ENCODE measurements around the gene FEM1A.
"Not testable (repeated sequence)": the region's sequence is repeated elsewhere in the genome, so short reads cannot be mapped to it uniquely, and the experiment has no call there.

FEM1A gene, protein sequence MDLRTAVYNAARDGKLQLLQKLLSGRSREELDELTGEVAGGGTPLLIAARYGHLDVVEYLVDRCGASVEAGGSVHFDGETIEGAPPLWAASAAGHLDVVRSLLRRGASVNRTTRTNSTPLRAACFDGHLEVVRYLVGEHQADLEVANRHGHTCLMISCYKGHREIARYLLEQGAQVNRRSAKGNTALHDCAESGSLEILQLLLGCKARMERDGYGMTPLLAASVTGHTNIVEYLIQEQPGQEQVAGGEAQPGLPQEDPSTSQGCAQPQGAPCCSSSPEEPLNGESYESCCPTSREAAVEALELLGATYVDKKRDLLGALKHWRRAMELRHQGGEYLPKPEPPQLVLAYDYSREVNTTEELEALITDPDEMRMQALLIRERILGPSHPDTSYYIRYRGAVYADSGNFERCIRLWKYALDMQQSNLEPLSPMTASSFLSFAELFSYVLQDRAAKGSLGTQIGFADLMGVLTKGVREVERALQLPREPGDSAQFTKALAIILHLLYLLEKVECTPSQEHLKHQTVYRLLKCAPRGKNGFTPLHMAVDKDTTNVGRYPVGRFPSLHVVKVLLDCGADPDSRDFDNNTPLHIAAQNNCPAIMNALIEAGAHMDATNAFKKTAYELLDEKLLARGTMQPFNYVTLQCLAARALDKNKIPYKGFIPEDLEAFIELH

DNA sequence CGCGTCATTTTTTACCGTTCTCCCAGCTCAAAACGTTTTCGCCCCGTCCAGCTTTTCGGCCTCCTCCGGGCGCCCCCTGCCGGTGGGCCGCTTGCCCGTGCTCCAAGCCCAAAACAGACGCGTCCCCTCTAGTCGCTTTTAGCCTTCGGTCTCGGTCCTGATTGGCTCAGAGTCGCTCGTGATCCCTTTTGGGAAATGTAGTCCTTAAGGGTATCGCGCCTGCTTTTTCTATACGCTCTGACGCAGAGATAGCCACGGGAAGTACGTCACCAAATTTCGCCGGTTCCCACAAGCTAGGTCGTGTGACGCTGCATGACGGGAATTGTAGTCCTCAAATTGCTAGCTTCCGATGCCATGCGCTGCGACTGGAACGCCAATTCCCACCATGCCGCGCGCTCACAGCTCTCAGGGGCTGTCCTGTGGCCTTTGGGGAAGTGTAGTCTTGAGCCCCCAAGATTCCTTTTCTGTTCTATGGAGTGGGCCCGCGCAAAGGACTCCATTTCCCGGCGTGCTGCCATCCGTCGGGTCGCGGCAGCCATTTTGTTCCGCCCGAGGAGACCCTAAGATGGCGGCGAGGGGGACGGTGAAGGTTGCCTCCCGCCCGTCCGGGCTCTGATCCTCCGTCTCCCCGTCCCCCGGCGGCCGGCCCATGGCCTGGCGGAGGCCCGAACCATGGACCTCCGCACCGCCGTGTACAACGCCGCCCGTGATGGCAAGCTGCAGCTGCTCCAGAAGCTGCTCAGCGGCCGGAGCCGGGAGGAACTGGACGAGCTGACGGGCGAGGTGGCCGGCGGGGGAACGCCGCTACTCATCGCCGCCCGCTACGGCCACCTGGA lies at the start of gene FEM1A:
Gene FEM1A, plus strand, starts transcription at position 552 of the 836 bp plus-strand sequence. Its CDS starts 121 bp downstream, at position 673.
- DNase-seq, result peak; percentile 99

DNA sequence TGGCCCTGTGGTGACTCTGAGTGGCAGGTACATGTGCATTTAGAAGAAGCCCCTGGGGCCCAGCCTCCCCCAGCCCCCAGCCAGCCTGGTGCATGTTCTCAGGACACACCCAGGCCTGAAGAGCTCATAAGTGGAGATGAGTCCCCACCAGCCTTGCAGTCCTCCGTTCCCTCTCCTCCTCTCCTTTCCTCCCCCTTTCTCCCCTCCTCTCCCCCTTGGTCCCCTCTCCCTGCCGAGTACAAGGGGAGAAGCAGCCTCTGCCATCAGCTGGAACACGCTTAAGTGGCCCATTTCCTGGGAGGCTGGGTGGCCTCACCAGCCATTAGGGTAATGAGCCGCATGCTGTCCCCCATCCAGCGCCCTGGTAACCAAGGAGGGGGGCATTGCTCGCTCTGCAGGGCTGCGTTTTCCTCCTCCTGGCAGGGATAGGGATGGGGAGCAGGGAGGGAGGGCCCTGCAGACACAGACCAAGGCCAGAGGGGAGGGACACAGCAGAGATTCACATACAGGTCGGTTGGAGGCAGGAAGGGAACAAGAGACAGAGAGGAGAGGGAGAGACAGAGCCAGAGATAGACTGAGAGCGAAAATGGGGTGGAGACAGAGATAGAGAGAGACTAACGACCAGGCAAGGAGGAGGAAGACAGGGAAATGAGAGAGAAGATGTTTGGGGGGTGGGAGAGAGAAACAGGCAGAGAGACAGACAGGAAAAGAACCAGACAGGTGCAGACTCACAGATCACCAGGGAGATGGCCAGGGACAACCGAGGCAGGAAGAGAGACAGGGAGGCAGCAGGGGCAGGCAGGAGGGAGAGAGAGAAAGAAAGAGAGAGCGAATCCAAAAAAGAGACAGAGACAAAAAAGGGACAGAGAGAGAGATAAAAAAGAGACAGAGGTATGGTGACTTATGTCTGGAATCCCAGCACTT lies 48.5 kb upstream of the FEM1A start:
- DNase-seq, result no peak

DNA sequence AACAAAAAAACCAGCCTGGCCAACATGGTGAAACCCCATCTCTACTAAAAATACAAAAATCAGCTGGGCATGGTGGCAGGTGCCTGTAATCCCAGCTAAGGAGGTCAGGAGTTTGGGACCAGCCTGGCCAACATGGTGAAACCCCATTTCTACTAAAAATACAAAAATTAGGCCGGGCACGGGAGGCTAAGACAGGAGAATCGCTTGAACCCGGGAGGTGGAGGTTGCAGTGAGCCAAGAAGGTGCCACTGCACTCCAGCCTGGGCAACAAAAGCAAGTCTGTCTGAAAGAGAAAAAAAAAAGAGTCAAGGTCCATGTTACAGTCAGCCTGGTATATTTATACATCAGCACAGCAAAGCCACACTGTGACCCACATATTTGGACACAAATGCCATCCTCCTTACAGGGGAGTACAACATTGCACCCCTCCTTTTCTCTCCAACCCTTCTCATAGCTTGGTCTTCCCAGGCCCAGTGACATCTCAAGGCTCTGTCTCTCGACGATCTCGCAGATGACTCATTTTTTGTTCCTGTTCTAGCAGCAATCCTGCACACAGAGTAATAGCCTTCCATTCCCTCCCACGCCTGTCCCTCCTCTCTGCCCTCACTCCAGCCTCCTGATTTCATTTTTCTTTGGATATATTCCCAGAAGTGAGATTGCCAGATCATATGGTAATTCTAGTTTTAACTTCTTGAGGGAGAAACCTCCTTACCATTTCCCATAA lies 46.9 kb upstream of the FEM1A start:
- DNase-seq, result no peak

DNA sequence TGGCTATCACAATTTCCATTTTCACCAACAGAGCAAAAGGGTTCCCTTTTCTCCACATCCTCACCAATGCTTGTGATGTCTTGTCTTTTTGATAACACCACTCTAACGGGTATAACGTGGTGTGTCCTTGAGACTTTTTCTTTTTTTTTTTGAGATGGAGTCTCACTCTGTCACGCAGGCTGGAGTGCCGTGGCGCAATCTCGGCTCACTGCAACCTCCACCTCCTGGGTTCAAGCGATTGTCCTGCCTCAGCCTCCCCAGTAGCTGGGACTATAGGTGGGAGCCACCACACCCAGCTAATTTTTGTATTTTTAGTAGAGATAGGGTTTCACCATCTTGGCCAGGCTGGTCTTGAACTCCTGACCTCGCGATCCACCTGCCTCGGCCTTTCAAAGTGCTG lies 46.4 kb upstream of the FEM1A start:
- not testable (repeated sequence) for DNase-seq

DNA sequence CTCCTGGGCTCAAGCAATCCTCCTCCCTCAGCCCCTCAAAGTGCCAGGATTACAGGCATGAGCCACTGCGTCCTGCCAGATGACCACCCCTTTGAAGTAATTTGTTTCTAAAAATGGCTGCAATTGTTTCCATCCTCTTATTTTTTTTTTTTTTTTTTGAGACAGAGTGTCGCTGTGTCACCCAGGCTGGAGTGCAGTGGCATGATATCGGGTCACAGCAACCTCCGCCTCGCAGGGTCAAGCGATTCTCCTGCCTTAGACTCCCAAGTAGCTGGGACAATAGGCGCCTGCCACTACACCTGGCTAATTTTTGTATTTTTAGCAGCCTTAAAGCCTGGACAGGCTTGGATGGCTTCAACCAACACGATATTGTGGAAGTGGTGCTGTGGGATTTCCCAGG lies 45.5 kb upstream of the FEM1A start:
- DNase-seq, result no peak

DNA sequence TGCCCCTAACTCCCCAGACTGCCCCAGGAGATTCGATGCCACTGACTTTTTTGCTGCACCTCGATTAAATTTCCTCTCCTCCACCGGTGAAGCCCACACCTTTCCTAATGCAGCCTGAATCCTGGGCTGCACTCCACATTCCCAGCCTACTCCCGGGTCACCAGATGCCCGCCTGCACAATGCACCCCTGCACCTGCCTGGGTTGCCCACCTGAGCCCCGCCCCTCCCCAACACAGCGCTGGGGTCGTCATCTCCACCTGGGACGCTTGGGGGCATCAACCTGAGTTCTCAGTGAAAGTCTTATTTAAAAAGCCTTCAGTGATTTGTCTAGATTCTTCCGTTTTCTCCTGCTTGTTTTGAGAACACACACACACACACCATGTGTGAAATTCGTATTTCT lies 43.3 kb upstream of the FEM1A start:
- no peak for DNase-seq

DNA sequence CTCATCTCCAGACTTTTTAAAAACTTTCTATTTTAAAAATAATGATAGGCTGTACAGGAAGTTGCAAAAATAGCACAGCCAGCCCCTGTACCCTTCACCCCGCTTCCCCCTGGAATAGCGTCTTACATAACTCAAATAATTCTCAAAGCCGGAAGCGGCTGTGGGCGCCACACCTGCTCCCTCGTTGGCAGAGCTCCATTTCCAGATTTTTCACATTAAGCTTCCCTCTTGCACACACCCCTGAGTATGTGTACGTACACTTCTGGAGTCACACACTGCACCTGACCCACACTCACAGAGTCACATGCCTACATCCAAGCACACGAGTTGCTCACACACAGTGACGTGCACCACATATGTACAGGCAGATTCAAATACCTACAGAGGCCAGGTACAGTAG lies 42.9 kb upstream of the FEM1A start:
- DNase-seq, result no peak

DNA sequence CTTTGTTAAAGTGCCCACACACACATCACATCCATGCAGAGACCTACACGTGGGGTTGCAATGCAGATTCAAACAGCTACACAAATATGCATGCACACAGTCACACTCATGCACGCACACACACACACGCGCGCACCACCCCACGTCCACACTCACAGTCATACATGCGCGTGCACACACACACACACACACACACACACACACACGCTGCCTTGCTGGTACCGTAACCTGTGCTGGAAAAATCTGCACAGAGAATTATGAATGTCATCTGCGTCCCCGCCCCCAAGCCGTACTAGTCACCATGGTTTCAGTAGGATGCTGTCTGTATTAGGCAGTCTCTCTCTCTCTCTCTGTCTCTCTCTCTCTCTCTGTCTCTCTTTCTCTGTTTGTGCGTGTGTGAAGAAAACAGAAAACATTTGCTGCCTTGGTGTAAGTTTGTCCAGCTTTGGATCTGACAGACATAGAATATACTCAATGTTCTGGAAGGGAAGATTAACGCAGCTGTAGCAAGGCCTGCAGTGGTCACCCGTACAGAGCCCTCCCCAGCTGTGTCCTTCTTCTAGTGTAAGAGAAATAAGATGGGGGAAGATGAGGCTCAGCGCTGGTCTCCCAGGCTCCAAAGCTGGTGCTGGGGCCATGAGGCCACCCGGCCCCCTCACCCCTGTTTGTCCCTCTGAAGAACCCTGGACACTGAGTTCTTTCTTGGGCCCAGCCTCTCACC lies 41.5 kb upstream of the FEM1A start:
- no peak for DNase-seq

DNA sequence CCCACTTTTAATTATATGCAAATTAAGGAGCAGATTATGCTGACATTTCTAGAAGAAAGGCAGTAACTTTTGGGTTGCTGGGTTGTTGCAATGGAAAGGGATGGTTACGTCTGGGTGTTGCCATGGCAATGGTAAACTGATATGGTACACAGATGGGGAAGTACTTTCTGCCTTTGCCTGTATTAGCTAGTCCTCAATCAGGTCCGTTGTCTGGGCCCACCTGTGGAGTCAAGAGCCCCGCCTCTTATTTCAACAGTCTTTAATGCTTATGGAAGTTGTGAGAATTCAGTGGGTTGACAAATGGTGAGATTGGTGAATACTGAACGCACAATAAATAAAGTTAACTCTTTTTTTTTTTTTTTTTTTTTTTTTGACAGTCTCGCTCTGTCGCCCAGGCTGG lies 37.3 kb upstream of the FEM1A start:
- no peak for DNase-seq

DNA sequence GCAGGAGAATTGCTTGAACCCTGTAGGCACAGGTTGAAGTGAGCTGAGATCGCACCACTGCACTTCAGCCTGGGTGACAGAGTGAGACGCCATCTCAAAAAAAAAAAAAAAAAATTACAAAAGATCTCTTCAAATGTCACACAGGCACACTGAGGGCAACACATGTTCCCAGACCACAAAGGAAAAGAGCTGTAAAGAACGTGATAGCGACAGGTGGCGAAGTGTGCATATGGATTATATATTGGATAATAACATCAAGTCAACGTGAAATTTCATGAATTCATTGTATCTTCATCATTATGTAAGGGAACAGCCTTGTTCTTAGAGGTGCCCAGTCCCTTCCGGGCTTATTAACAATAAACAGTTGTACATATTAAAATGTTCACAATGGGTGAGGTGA lies 36.1 kb upstream of the FEM1A start:
- no peak for DNase-seq

DNA sequence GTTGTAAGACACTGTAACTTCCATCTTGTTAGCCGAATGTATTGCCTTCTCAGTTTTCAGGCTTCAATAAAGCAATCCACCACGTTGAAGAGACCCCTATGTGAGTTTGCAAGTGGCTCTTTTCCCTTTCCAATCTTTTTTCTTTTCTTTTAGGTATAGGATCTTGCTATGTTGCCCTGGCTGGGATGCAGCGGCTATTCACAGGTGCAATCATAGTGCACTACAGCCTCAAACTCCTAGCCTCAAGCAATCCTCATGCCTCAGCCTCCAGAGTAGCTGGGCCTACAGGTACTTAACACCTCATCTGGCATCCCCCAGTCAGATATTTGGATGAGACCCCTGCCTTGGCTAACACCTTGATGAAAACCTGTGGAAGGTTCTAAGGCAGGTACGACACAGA lies 33.5 kb upstream of the FEM1A start:
- no peak for DNase-seq

DNA sequence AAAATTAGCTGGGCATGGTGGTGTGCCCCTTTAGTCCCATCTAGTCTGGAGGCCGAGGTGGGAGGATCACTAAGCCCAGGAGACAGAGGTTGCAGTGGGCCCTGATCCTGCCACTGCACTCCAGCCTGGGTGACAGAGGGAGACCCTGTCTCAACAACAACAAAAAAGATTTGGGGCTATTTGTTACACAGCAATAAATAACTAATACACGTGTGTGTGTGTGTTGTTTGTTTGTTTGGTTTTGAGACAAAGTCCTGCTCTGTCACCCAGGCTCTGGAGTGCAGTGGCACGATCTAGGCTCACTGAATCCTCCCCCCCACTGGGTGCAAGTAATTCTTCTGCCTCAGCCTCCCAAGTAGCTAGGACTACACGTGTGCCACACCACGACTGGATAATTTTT lies 32.9 kb upstream of the FEM1A start:
- no peak for DNase-seq

DNA sequence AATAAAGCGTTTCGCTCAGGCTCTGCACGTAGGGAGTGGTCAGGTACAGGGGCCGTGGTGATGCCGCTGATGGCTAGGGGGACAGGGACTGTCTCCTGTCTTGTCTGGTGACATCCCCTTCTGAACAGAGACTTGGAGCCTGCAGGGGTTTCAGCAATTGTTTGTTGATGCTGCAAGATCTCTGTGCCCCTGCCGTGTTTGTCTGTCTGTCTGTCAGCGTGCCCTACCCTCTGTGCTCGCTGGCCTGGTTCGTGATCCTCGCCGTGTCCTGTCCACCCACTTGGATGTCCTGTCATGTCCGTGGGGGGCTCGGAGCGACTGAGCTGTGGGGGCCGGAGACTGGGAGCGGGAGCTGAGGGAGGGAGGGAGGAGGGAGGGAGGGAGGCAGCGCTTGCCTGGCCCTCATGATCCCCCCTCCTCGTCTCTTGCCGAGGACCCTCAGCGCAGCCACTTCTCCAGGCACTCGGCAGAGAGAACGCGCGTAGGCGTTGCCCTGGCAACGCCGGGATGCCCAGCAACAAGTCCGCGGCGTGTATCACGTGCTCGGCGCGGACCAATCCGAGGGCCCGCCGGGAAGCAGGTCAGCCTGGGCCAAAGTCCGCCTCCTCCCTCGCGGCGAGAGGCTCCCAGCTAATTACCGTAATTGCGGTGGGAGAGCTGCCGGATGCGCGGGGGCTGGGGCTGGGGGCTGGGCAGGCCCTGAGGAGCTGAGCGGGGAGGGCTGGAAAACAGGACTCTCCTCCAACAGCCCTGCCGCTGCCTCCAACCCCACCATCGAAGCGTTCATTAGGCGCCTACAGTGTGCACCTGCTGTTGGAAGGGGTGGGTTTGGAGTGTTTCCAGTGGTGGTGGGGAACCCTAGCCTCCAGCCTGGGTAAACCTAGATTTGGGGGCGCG lies 31.9 kb upstream of the FEM1A start:
- DNase-seq, result peak; percentile 75 to 82

DNA sequence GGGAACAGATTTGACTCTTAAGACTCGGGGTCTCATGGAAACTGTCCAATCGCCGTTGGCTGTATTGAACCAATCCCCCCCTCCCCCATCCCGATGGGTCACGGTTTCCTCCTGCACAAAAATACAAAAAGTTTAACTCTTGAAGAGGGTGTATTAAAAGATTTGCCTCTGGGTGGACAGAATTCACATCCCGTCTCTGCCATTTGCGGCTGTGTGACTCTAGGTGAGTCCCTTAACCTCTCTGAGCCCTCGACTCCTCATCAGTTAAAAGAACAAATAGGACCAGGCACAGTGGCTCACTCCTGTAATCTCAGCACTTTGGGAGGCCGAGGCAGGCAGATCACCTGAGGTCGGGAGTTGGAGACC lies 31.3 kb upstream of the FEM1A start:
- DNase-seq, result no peak

DNA sequence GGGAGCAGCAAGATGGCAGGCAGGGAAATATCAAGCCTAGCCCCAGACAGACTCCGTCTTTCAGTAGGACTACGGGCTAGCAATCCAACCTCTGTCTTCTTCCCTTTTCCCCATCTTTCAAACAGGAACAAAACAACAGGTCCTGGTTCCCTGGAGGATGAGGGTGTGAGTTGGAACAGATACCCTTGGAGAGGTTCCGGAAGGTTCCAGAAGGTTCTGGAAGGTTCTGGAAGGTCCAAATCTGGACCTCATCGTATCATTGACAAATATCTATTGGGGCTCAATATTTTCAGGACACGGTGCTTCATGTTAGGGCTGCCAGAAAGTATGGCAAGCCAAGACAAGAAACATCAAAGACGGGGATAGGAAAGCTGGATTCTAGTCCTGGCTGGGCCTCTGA lies 28.5 kb upstream of the FEM1A start:
- no peak for DNase-seq

DNA sequence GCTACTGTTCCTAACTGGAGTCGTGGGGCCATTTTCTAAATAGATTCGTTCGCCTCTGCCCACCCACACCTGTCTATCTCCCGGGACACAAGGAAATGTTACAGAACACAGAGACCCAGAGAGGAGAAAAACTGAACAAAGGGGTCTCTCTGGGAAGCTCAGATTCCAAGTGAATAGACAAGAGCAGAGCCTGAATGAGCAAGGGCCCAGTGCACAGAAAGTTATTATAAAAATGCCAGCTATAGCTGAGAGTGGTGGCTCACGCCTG lies 27.2 kb upstream of the FEM1A start:
- DNase-seq, result no peak

DNA sequence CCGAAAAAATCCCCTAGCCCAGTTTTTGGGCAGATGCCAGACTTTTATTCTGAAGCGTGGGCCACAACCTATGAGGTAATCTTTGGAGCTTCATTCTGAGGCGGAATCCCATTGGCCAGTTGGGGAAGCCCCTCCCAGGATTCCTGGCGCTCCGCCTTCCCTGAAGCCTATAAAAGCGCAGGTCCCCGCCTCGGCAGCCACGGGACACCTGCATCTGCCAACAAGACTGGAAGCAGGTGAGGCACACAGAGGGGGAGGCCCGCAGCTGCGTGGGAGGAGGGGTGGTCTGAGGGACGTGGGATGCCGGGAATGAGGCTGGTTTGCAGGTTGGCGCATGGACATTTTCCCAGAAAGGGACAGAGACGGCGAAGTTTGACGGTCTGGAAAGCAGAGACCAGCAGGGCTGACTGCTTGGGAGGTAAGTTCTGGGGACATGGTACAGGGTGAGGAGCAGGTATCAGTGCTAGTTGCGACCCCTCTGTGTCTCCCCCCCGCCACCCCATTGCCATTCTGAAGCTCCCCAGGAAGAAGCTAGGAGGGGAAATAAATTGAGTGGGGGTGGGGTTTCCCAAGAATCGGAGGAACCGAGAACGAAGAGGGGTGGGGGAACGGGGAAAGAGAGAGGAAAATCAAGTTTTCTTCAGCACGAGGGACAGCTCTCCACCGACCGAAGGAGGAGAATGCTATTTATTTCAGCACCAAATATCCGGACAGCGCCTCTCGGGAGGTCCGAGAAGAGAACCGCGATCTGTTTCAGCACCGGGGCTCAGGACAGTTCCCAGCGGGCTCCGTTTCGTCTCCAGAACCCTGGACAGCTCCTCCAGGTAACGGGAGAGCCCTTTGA lies 22.4 kb upstream of the FEM1A start:
- peak; percentile 87 to 88 for DNase-seq

DNA sequence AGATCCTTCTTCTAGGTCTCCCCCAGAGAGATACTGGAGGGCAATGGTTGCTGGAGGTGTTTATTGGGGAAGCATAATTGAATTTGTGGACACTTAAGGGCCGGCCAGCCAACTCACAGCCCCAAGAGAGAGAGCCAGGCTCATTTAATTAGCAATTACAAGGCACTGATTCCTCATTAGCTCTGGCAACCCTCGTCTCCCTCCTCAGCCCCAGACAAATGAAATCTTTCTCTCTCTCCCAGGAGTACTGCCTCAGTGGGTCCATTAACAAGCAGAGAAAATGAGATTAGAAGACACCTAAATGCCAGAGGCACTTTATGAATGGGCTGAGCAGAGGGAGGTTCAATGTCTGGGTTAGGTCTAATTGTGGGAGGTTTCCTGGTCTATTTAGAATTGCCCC lies 19.0 kb upstream of the FEM1A start:
- no peak for DNase-seq

DNA sequence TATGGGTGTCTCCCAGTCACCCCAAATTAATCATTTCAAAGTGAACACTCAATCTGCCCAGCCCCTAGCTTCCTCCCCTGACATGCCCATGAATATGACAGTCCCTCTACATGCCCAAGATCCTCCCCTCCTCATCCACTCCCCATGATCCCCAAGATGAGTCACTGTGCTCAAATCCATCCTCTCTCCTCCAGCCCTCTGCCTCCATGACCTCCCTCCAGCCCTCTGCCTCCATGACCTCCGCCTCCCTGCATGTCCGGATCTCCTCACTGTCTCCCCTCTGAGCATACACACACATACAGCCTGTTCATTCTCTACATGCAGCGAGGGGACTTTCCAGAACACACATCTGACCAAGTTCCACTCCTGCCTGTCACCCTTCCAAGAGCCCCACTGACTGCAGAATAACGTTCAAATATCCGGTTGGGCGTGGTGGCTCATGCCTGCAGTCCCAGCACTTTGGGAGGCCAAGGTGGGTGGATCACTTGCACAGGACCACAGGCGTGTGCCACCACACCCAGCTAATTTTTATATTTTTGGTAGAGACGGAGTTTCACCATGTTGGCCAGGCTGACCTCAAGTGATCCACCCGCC lies 18.4 kb upstream of the FEM1A start:
- DNase-seq, result no peak

All from activated T-cell treated with anti-CD3 and anti-CD28 coated beads, Interleukin-2, amount 50 U/mL, for 48 hours (primary cell).